ENCODE results near the gene FAM118A.
"Not testable (repeated sequence)": the region's sequence is repeated elsewhere in the genome, so short reads cannot be mapped to it uniquely, and the experiment has no call there.

FAM118A gene

DNA sequence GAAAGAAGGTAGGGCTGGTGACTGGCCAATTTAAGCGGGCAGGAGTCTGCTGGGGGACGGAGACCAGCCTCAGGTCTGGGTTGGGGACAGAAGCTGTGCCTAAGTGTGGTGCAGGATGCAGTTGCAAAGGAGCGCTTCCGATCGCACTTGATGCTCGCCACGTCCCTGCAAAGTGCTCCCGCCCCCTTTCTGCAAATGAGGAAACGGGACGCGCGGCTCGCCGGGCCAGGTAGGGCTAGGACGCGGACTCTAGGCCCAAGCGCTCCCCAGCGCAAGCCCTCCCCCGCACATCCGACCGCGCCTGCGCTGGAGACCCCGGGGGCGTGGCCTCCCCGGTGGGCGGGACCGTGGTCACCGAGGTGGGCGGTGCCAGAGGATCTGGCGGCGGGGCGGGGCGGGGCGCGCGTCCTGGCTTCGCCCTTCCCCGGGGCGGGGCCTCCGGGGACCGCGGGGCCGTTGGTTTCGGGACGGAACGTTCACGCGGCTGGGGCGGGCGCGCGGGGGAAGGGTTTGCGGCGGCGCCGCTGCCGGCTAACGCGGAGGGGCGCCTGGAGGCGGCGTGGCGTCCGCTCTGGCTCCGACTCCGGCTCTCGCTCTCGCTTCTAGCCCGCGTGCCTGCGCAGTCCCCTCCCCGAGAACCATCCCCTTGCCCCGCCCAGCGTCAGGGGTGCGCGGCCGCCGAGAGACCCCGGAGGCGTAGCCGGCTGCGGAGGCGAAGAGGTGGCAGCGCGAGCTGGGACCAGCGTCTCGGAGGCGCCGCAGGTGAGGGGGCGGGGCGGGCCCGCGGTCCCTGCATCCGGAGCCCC lies at the start of gene FAM118A:
FAM118A (plus strand) TSS at position 513 of the 806 bp plus-strand sequence. CDS start 12,446 bp downstream, outside the sequence.
- DNase-seq: peak; percentile 97

DNA sequence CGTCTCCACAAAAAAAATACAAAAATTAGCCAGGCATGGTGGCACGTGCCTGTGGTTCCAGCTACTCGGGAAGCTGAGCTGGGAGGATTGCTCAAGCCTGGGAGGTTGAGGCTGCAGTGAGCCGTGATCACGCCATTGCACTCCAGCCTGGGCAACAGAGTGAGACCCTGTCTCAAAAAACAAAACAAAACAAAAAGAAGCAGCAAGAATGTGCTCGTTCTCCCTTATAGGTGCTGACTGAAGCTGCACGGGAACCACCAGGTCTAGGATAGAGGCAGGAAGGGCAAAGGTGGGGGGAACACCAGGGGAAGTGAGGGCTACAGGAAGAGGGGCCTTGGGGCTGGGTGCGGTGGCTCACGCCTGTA lies 49.4 kb upstream of the FAM118A start:
- not testable (repeated sequence) for DNase-seq

DNA sequence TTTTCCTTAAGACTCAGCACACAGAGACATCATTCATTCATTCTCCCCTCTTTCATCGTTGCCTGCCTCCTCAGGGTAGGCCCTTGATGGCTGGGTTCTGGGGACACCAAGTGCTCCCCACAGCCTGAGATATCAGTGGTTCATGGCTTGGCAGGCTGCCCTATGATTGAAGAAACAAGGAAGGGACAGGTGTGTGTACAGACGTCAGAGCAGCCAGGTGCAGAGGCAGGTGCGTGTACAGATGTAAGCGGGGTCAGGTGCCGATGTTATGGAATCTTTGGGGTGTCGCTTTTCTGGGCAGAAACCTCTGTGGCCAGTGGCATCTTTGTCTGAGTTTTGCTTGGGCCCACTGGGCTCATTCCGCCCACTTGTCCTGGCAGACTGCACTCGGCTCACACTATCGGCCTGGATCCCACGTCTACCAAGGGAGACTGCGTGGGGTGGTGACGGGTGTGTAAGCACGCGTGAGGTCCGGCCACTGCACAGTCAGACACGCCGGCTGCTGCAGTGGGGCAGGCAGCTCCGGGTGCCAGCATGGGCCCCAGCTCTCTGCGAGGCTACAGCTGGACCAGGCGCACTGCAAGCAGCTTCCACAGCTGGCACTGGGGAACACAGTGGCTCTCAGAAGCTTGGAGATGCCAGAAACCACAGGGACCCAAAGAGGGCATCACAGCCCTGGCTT lies 48.2 kb upstream of the FAM118A start:
- DNase-seq: no peak

DNA sequence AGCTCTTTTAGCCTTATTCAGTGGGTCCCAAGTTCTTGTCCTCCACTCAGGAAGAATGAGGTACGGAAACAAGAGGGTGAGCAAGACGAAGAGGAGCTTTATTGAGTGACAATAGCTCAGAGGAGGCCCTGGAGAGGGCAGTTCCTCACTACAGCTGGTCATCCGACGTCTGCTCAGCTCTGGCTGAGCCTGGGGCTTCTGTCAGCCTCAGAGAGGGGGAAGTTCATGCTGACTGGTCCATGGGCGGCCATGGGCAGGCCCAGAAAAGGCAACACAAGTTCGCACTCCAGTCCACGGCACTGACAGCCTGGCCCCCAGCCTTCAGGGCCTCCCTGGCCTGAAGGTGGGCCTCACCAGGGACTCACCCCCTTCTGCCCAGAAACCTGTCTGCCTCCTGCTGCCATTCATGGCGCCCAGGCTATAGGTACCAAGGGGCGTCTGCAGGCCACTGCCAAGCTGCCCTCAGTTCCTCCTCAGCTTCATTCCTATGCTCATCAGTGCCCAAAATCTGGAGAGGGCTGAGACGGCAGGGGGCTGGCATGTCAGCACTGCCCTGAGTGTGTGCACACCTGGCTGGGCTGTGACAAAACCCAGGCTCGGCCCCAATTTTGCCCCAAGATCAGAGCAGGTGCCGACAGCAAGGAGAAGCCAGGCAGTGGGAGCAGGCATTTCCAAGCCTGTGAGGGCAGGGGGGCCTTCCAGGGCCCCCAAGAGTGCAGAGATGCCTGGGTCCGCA lies 47.4 kb upstream of the FAM118A start:
- no peak for DNase-seq

DNA sequence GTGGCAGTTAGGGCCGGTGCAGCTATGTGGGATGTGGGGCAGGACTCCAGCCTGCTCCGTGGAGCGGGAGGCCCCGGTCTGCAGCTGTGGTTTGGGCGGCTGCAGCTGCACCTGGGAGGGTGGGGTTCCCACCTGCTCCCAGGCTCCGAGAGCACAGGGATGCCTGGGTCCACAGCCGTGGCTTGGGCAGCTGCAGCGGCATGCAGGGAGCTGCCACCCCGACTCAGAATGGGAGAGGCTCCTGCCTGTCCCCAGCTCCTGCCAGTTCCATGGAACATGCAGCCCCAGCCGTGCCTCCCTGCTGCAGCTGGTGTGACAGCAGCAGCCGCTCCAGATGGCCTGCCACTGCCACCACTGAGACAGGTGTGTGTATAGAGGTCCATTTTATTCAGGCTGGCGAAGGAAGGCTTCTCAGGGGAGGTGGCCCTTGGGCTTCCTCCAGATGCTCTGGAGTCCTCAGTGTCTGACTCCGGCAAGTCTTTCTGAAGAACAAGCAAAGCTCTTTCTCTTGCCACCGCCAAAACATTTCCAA lies 46.7 kb upstream of the FAM118A start:
- no peak for DNase-seq

DNA sequence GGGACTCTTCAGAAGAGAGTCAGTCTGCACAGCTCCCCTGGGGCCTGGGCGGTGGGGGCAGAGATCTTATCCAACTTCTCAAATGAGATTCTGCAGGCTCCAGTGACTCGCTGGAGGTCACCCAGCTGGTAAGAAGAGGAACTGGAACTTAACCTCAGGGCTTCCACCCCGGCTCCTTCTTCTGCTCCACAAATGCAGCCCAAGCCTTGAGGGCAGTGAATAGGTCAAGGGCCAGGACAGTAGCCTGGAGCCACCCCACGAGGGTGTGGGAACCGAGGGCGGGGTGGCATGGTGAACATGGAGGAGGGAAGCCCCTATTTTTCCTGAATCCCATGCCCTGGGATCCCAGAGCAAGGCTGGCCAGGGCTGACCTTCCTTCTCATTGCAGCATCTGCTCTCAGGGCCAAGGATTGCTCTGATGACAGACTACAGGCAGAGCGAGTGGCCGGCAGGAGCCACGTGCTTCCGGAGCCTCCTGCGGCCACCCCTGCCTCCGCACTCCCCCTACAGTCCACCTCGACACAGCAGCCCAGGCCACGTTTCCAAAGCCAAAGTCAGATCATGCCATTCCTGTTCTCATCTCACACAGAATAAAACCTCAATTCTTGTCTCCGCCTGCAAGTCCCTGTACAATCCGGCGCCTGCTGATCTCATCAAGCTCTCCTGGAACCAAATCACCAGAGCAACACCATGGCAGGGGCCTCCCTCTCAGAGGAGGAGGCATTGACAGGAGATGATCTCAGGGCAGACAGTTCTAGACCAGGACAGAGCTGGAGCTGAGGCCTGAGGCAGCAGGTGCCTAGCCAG lies 46.1 kb upstream of the FAM118A start:
- no peak for DNase-seq

DNA sequence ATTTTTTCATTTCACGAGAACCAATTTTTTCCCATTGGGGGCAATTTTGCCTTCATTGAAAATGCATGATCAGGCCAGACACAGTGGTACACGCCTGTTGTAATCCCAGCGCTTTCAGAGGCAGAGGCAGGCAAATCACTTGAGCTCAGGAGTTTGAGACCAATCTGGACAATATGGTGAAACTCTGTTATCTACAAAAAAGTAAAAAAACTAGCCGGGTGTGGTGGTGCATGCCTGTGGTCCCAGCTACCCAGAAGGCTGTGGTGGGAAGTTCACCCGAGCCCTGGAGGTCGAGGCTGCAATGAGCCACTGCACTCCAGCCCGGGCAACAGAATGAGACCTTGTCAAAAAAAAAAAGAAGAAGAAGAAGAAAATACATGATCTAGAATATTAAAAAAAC lies 44.2 kb upstream of the FAM118A start:
- DNase-seq: no peak

DNA sequence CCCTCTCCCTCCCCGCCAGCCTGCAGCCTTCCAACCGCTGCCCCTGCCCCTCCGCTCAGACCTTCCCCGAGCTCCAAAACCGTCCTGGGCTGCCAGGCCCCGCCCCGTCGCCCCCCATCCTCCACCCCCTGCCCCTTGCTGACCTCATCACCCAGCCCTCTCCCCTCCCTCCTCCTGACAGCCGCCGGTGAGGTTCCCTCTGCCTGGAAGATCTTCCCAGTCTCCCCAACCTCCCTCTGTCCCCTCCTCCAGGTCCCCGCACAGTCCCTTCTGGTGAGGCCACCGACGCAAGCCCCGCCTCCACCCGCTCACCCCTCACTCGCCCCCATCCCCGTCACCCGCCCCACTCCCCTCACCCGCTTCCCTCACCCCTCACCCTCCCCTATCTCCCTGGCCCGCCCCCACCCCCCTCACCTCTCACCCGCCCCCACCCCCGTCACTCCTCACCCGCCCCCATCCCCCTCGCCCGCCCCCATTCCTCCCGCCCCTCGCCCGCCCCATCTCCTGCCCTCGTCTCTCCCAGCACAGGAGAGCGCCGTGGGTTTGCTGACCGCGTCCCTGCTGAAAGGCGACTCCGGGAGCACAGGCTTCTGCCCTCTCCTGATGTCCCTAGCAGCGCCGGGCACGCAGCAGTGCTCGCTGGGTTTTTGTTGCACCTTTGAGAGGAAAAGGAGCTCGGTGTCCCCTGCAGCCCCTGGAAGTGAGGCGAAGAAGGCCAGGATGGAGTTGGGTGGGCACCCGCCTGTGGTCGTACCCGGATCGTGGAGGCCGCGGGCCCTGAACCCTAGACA lies 41.4 kb upstream of the FAM118A start:
- no peak for DNase-seq

DNA sequence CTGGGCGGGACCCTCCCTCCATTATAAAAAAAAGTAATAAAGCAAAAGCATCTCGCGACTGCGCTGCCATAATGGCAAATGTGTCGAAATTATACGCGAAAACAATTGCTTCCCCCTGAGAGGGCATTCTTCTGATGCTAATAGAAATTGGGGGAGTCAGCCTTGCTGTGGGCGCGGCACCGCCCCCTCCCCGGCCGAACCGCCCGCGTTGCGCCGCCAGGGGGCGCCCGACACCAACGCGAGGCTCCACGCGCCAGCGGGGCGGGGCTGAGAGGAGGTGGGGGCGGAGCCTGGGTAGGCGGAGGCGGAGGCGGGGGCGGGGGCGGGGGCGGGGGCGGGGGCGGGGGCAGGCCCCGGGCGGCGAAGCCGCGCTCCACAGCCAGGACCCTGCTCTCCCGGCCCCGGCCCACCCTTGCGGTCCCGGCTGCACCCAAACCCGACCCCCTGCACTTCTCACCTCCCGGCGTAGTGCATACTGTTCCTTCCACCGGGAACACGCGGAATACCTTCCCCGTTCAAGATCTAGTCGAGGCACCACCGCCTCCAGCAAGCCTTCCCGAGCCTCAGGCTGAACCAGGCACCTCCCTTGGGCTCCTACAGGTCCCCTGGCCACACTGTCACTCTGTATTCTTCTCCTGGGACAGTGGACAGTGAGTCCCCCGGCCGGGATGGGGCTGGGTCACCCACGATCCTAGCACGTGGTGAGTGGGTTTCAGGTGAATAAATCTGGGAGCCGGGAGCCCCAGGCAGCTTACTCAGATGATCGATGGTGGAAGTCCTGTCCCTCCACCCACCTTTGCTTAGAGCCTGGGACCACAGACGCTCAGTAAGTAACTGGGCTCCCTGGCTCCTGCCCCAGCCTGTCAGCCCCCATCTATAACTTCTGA lies 40.5 kb upstream of the FAM118A start:
- DNase-seq: peak; percentile 83

DNA sequence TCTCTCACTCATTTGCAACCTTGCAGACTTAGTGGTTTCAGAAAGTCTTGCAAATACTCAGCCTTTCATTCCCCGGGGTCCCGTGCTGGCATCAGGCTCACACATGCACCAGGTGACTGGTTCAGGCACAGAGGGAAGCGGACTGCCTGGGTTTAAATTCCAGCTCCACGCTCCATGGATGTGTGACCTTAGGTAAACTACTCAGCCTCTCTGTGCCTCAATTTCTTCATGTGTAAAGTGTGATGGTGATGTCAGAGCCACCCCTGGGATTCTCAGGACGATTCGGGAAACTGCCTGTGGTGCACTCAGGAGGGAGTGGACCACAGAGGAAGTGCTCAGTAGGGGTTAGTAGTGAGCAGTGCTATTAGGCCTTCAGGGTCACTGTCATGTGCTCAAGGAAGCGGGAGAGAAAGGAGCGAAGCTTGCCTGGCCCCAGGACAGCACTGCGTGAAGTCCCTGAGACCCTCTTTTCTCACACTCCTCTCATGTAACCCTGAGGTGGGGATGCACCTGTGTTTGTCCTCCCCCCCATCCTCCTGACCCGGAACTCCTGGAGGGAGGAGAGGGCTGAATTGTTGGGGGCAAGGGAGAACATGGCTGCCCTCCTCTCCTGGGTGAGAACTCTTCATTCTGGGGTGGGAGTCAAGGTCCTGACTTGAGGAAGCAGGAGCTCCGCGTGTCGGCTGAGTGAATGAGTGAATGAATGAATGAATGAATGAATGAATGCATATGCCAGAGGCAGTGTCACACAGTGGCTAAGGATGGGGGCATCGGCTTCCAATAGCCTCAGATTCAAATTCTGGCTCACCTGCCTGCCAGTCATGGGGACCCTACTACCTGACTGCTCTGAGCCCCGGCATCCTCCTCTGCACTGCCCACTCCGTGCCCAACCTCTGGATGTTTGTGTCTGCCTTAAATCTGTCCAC lies 39.4 kb upstream of the FAM118A start:
- no peak for DNase-seq

DNA sequence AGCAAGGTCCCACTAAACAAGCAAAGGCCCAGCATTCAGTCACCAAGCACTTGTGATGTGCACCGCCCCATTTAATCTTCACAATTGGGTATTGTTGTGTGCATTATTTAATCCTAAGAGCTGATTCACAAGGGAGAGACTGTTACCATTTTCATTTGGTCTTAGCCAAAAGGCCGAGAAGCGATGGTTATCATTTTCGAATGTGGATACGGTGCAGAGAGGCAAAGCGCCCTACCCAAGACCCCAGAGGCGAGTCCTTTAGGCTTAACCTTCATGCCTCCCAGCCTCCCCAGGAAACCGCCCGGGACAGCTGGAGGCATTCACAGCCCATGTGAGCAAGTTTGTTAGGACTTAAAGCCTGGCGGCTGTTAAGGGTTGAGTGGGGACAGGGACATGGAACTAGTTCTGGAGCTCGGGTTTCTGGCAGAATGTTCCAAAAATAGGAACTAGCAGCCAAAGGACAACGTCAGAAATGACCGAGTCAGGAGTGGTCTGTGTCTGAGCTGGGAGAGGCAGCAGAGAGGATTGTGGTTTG lies 38.0 kb upstream of the FAM118A start:
- DNase-seq: no peak

DNA sequence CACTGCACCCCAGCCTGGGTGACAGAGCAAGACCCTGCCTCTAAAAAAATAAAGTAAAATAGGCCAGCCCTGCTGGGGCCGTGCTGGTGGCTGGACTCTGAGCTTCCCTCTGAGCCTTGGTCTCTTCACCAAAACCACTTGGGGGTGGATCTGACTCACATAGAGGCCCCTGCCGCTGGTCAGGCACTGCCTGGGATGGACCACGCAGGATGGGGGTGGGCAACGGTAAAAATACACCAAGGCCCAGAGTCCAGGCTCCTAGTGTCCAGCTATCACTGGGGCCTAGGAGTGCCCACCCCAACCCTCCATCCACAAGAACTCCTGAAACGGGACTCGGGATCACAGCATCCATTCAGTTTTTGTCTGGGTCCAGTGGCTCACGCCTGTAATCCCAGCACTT lies 37.2 kb upstream of the FAM118A start:
- no peak for DNase-seq

DNA sequence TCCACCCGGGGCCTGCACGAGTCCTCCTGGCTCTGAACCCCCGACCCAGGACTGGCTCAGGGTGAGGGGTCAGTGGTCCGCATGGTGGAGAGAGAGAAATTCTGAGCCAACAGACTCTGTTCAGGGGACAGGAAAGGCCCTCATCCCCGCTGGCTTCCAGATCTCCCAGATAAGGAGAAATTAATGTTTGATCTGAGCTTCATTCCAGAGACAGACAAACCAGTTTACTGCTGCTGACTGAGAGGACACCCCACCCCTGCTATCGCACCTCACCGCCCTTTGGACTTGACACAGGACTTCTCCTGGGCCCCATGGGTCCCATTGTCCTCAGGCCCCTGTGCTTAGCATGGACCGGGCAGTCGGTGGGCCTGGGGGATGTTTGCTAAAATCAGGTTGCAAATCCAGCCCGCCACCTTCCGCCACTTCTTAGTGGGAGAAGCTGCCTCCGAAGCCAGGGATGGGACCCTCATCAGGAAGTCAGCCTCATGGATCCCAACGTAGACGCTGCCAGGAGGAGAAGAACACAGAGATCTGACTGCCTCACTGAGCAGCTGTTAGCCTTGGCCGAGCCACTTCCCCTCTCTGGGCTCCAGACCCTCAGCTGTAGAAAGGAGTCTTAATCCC lies 36.2 kb upstream of the FAM118A start:
- DNase-seq: no peak

DNA sequence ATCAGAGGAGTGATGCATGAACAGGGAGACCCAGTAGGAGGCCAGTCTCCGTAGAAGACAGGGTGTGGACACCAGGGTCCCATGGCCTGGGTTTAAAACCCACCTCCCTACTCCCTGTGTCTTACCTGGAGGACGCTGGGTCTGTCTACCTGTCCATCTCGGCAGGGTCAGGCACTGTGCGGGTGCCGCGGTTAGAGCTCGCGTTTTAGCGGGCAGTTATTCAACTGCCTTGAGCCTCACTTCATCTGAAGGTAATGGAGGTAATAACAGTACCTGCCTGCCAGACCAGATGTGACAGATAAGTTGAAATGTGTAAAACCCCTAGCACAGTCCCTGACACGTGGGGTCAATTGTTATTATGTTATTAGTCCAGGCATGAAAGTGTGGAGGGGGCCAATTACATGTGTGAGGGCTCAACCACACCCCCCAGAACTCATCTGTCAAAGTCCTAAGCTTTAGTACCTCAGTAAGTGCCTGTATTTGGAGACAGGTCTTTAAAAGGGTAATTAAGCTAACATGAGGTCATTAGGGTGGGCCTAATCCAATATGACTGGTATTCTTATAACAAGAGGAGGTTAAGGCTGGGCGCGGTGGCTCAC lies 33.1 kb upstream of the FAM118A start:
- DNase-seq: no peak

DNA sequence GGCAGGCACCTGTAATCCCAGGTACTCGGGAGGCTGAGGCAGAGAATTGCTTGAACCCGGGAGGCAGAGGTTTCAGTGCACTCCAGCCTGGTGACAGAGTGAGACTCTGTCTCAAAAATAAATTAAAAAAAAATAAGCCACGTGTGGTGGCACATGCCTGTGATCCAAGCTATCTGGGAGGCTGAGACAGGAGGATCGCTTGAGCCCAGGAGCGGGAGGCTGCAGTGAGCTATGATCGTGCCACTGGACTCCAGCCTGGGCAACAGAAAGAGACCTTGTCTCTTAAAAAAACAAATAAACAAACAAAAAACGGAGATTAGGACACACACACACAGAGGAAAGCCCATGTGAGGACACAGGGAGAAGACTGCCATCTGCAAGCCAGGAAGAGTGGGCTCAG lies 32.0 kb upstream of the FAM118A start:
- not testable (repeated sequence) for DNase-seq

DNA sequence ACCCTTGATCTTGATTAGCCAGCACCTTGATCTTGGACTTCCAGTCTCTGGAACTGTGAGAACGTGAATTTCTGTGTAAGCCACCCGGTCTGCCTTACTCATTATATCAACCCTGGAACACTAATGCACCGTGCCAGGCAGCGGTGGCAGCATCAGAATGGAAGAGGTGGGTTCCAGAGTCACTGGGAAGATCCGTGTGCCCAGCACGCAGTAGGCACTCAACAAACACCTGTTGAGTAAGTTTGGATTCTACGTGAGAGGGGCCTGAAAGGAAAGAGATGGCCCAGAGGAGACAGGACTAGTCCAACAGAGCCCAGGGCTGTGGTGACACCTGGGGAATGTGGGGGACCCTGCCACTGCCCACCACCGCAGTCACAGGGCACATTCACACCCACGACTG lies 31.6 kb upstream of the FAM118A start:
- DNase-seq: no peak

DNA sequence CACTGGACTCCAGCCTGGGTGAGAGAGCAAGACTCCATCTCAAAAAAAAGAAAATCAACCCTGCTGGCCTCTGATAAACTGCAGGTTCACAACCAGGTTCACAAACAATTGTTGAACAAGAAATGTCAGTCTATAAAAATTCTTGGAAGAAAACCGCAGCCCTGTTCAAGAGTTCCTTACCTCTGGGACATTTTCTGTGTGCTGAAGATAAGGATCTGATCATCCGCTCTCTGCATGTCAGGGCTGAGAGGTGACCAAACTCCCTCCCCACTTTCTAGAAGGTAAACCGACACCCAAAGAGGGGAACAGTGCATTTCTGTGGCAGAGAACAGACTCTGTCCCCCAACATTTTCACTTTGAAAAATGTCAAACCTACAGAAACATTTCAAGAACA lies 29.1 kb upstream of the FAM118A start:
- no peak for DNase-seq

DNA sequence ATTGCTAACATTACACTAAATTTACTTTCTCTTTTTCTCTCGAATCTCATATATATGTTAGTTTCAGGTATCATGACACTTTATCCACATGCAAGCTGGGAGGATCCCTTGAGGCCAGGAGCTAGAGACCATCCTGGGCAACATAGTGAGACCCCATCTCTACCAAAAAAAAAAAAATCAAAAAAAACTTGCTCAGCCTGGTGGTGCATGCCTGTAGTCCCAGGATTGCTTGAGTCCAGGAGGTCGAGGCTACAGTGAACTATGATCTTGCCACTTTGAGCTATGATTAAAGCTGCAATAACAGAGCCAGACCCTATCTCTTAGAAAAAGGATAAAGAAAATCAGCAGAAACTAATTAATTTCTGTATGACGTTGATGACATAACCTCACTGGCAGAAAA lies 28.7 kb upstream of the FAM118A start:
- no peak for DNase-seq

Data from activated effector memory CD4-positive, alpha-beta T cell treated with Interleukin-2 at 50 U/mL for 16 hours (primary cell).